ENCODE results near the gene MAP2.

MAP2 gene

GRCh38 chr2:209662021-209662420 is 238.2 kb downstream of the MAP2 start:
- no peak for DNase-seq (ENCODE audit: low read depth)

GRCh38 chr2:209663139-209663538 is 239.3 kb downstream of the MAP2 start:
- DNase-seq (ENCODE audit: low read depth), result peak; percentile 30

DNA sequence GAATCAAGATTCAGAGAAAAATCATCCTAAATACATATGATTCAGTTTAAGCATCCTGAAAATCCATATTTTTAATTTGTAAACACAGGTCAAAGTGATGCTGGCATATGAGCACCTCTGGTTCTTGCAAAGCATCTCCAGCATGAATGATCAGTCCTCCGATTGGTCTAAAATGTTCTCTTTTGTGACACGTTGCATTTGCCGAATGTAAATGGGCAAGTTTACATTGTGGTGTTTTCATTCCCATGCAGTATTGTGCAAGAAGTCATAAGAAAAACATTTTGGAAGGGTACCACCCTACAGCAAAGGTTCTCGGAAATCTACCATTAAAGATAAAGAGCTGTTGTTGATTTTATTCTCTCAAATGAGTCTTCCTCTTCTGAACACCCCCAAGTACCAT is 239.8 kb downstream of the MAP2 start:
- no peak for DNase-seq (ENCODE audit: low read depth)

DNA sequence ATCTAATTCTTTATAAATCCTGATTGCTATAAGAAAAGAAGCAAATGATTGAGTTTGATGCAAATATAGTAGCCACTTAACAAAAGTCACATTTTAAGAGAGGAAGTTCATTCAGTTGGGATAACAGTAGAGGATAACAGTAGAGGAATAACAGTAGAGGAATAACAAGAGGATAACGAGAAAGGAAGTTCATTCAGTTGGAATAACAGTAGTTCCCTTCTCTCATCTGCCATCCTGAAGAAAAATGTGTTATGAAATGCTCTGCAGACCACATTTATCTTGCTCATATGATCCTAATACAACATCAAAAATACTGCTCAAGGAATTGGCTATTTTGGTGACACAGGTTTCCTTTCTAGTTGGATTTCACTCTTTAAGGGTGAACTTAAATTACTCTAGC is 242.4 kb downstream of the MAP2 start:
- DNase-seq (ENCODE audit: low read depth), result no peak

GRCh38 chr2:209671020-209671680 is 247.3 kb downstream of the MAP2 start:
- no peak for DNase-seq (ENCODE audit: low read depth)

DNA sequence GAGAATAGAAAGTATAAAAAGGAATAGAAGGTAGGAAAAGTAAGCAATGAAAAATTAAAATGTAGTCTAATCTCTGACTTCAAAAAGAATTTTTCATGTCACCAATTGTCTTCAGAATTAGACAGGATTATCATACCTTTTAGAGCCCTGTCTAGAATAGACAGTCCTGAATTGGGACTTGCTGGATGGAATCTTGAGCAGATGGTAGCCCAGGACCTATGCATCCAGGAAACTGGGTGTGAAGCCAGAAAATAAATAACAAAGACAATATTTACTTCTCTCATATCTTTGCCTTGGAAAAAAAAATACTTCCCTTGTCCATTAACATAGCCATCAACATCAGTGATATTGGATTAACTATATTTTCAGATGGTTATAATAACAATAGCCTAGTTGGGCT is 250.0 kb downstream of the MAP2 start:
- no peak for DNase-seq (ENCODE audit: low read depth)

DNA sequence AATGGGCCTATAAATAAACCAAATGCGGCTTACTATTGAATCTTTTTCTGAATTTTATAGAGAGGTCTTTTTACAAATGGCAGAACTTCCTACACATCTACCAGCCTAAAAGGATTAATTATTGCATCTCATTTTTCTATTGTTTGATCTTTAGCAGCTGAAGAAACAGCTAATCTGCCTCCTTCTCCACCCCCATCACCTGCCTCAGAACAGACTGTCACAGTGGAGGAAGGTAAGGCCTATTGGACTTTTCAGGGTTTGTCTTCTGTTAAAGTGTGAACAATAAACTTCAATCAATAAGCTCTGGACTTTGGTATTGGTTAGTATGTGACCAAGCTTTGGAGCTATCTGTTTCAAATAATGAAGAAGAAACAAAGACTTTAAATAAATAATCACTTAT is 256.7 kb downstream of the MAP2 start:
- no peak for DNase-seq (ENCODE audit: low read depth)

DNA sequence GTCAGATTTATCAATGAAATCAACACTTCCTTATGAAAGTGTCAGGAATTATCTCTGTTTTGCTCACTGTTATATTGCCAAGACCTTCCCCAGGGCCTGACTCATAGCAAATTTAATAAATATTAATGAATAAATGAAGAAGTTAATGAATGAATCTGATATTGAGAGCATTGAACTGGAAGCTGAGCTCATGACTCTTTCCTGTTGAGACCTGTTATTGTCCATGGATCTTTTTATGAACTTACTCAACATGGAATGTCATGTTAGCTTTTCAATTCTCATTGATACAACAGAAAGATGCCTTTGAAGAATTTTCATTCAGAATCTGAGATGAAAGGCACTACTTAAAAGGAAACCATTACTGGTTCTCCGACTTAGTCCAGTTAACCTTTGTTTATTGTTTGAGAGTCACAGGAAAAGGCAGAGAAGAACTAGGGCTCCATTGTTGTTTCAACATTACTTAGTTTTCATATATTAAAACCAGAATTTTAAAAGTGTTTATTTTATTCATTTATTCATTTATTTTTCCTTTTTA is 257.4 kb downstream of the MAP2 start:
- DNase-seq (ENCODE audit: low read depth), result no peak

DNA sequence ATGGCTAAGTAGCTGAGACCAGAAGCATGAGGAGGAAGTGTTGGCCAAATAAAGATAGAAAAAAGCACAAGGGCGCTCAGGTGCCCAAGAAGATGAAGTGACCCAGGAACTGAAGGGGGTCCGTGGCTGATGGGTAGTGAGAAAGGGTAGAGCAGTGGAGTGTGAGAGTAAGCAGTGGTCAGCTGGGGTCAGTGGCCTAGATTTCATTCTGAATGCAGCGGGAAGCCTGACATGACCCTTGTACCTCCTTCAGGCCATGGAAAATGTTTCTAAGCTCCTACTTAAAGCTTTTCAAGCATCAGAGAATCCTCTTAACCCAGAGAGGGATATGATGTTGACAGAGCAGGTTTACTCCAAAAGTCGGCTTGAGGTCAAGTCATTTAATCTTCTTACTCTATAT is 258.8 kb downstream of the MAP2 start:
- no peak for DNase-seq (ENCODE audit: low read depth)

GRCh38 chr2:209685340-209685739 is 261.5 kb downstream of the MAP2 start:
- DNase-seq (ENCODE audit: low read depth), result no peak

GRCh38 chr2:209685963-209686362 is 262.1 kb downstream of the MAP2 start:
- no peak for DNase-seq (ENCODE audit: low read depth)

GRCh38 chr2:209686448-209686847 is 262.6 kb downstream of the MAP2 start:
- no peak for DNase-seq (ENCODE audit: low read depth)

DNA sequence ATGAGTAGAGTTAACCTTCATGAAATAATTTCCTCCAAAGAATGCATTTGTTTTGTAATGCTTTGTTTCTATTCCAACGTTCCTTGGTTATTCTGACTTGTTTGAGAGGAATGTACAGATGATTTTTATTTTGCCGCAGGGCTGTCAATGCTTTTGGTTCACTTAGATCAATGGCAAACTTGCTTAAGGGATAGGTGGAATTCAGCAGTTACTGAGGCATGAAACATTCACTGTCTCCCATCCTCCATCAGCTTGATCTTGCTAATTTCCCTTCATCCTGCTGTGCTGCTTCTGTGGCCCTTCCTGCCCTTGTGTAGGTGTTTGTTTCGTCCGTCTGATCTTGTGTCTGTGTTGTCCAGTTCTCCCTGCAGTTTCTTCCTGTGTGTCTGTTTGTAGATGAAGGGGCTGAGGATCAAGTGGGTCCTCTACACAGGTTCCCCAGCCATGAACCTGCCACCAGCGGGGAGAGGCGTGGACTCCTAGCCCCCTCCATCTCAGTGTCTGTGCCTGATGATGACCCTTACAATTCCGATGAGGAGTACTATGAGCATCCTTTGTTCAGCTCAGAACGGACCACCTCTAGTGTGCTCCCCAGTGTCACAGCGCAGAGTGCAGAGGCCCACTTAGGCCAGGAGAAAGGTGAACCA is 263.6 kb downstream of the MAP2 start:
- DNase-seq (ENCODE audit: low read depth), result peak; percentile 30

DNA sequence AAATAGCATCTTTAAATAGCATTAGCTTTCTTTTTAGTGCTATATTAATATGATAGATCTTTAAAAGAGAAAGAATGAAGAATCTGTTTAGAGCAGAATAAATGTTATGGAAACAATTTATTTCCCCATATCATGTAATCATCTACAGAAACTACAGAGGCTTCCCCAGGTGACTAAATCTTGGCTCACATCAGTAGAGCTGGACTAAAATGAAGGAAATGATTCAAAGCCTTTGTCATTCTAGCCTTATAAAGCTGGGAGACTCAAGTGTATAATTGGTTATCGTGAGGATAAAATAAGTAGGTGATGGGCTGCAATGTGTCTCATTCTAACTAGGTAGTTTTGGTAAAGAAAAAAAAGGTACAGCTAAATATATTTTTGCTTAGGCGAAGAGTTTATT is 264.5 kb downstream of the MAP2 start:
- DNase-seq (ENCODE audit: low read depth), result no peak

DNA sequence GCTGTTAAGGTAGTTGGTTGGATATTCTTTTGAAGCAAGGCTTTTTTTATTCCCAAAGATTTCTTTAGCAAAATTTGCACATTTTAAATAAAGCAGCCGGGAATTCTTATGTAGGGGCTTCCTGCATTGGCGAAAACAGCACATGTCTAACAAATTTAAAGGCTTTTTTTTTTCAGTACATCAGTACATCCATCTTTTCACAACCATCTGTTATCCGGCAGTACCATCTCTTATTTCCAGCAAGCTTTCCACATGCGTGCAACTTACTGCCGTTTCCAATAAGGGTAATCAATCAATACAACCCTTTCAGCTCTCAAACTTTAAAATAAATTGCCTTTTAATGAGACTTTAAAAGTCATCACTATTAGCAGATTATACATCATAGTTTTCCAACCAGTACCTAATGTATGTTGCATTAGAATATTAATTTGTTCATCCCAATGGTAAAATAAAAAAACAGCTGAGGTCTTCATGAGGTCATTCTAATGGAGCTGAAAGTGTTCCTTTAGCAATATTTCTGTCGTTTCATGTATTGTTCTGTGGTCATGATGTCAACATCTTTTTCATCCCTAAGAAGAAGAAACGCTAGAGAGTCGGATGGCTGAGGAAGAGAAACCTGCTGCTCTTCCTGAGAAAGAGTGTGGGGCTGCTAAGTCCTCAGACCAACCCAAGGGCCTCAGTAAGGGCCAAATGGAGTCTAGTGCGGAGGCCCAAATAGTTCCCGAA is 266.3 kb downstream of the MAP2 start:
- DNase-seq (ENCODE audit: low read depth), result no peak

- no peak for DNase-seq (ENCODE audit: low read depth)
Measured at GRCh38 chr2:209694748-209695147, 270.9 kb downstream of the MAP2 start.

DNA sequence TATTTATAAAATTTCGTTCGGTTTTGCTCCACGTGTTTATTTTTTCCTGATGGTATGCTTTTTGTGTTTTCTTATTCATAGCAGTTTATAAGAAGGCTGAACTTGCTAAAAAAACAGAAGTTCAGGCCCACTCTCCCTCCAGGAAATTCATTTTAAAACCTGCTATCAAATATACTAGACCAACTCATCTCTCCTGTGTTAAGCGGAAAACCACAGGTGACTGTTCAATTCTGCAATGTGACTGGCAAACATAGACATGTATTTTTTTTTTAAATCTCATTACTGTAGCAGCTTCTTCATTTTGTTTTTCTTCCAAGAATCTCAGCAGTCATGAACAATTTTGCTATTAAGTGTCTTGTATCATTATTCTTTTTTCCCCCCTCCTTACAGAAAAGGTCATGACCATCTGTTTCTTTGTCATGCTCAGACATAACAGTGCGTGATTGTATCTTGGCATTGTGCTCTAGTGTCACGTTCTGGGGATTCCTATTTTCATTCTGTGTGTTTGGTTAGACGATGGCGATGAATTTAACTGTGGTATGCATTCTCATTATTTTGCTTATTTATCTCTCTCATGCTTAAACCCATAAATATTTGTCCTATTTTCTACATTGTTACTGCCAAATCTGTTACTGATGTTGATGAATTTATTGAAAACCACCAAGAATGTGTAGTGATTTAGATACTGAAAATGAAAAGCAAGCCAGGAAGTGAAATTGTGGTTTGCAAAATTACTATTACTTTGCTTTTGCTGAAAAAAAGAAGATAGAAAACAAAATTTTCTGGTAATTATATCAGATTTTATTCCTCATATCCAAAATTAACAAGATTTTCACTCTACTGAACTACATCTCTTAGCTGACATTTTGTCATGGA is 273.2 kb downstream of the MAP2 start:
- no peak for DNase-seq (ENCODE audit: low read depth)

DNA sequence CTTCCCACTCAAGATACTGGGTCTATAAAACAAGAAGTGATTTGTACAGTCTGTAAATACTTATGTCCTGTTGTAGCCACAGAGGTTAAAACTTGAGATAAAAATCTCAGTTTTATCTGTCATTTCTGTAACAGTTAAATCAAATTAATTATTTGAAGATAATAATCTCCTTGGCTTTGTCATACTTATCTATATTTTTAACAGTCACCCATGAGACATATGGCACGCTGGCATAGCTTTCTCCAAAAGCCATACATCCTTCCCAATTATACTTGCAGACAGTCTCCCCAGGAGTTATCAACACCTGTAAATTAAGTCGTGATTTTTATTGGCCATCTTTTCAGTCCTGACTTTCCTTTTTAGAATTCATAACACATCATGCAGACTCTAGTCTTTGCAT is 278.9 kb downstream of the MAP2 start:
- no peak for DNase-seq (ENCODE audit: low read depth)

DNA sequence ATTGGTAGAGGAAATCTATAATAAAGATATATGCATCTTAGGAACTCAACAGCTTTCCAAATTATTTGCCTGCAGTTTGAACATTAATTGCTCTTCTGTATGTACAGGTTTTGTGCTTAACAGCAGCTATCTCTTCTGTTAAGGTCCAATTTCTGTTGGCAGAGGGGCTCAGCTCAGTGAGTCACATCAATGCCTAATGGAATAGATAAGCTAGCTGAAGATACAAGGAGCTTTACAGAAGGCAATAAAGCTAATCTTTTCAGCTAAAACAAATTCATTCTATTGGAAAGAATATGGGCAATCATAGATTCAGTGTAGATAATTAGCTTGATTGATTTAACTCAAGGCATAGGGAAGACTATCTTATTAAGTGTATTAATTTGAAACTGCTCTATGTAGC is 289.4 kb downstream of the MAP2 start:
- DNase-seq (ENCODE audit: low read depth), result no peak

DNA sequence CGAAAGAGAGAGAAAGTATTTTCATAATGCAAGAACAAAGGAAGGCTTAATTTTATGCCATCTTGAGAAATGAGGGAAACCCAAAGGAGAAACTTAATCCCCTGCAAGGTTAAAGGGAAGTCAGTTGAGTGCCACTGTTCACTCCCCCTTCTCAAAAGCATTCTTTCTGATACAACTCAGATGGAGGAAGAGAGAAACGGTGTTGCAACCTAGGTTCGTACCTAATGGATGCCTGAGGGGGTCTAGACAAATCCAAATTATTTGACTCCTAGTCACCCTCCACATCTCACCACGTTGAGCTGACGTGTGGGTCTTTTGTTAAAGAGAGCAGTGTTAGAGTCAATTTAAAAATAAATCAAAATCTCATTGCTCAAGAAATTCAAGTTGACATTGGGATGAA is 295.2 kb downstream of the MAP2 start:
- DNase-seq (ENCODE audit: low read depth), result peak; percentile 8

DNA sequence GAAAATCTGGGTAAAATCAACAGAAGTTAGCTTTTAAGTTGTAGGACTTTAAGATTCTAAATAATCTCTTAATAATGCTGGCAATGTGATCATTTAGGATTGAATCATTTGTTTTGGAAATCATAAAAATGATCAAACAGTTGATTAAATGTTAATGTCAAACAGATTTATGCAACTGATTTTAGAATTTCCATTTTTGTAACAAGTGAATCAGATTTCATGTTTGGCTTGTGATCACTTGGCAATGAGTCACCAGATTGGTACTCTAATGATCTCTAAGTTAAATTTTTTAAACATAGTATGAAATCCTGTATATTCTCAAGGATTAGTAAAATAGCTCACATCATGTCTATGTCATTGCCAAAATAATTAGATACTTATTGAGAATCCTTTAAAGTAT is 297.6 kb downstream of the MAP2 start:
- peak; percentile 55 for DNase-seq (ENCODE audit: low read depth)

GRCh38 chr2:209726311-209726710 is 302.5 kb downstream of the MAP2 start:
- DNase-seq (ENCODE audit: low read depth), result no peak
